NCI-H2196 (cell line): ENCODE results near the gene LMF1.
"Not testable (repeated sequence)": the region's sequence is repeated elsewhere in the genome, so short reads cannot be mapped to it uniquely, and the experiment has no call there.

Experiments
- DNase-seq: peaks from one replicate; lab custom pipeline; 2025; ENCODE audit not compliant: unreplicated experiment; lab: John Stamatoyannopoulos, UW

The LMF1 gene

DNA sequence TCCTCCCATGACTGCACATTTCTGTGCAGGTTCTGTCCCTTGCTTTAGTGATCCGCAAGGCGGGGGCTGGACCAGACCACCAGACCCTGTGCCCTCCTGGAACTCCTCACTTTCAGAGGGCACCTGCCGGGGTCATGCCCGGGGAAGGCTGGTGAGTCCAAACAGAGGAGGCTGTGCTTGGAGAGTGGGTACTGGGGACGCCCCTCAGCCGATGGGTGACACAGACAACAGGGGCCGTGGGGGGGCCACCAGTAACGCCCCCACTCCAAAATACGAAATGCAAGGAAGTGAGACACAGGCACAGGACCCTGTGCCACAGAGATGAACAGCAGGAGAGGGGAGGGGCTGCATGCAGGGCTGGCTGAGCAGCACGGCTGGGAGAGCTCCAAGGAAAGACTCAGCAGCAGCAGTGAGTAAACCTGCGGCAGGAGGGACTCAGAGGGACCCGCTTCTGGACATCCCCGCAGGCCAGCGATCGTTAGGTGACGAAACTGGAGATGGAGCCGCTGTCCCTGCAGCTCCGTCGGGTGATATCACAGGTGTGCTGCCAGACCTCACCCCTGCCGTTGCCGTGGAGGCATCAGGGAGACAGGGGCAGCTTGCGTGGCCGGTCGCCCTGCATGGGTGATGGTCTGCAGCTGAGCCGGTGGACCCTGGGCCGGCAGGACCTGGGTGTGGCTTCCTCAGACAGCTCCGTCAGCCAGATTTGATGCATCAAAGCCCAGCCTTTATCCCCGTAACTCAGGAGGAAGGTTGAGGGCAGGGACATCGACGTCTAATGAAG lies 99.0 kb downstream of the LMF1 start:
- no peak for DNase-seq

- no peak for DNase-seq
These were observed 99.8 kb downstream of the LMF1 start for GRCh38 chr16:870856-871561.

DNA sequence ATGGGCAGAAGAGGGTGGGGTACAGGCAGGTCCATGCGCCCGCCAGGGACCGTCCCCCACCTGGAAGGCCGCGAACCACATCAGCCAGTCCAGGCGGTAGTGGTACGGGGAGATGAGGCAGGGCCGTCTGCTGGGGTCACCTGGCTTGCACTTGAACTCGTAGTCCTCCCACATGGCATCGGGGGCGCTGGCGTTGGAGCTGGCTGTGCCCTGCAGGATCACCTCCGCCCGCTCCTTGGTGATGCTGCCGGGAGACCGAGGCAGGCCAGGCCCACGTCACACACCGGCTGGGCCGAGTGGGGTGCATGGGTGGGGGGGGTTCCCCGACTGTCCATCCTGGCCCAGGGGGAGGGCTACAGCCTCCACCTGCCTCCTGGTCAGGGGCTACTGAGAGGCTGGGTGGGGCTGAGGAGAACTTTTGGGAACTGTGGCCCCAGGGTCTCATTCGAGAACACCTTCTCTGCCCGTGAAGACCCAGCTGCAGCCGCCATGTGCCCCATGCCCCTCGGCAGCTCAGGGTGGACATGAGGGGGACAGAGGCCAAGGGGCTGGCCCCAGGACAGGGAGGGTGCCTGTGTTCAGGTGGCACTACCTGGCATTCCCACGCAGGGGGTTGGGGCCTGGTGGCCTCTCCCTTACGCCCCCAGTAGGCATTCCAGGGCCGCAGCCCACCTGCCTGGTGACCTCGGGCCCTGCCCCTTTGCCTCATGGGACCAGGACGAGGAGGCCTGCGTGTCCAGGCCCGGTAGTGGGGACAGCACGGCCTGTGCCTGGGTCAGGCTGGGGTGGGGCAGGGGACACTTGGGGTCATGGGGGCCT lies 100.8 kb downstream of the LMF1 start:
- DNase-seq: no peak

- no peak for DNase-seq
These were observed 101.7 kb downstream of the LMF1 start for GRCh38 chr16:868846-869822.

DNA sequence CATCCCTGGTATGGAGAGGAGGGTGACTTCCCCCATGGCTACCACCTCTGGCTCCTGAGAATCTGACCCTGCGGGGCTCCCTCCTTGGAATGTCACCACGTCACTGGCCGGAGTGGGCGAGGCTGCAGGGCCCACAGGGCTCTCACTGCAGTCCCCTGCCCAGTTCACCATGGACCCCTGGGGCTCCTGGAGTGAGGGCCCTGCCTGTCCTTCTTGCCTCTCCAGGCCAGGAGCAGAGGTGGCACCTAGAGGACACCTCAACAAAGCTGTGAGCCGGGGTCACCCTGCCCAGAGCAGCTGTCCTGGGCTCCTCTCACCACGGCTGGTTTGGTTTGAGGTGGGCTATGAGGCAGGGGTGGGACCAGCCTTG lies 102.4 kb downstream of the LMF1 start:
- DNase-seq: no peak

DNA sequence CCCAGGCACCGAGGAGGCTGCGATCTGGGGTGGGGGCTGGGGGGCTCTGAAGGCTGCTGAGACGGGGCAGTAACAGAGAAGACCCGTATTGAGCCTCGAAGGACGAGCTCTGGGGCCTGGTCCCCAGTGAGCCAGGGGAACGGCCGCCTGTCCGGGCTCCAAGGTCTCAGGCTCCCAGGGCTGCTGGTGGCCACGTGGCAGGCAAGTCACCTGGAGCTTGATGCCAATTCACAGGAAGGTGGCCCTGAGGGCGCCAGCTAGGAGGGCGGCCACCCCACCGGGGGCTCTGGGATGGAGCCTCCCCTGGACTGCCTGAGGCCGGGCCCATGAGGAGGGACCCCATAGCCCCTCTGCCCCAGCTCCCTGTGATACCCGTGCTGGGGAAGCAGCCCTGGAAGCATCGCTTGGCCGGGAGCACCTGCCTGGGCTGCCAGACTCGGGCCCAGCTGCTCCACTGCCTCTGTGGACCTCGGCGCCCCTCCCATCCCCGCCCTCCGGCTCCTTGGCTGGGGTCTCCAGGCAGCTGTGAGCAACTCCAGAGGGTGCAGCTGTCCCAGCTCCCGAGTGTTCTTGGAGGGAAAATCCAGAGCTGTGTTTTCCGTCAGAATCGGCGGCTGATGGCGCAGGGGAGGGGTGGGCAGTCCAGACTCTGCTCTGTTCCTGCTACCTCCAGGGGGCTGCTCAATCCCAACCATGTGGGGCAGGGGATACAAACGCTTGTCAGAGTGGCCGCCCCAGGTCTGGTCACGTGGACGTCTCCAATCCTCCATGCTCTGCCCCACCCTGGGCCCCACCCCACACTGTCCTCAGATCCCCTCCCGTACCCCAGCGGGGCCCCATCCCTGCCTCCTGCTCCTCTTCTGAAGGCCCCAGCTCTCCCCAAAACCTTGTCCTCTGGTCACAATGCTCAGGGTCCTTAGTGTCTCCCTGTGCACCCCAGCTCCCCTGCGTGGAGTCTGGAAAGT lies 103.1 kb downstream of the LMF1 start:
- DNase-seq: no peak

GRCh38 chr16:866252-866896 lies 104.4 kb downstream of the LMF1 start:
- DNase-seq: no peak

GRCh38 chr16:865026-865425 lies 105.8 kb downstream of the LMF1 start:
- DNase-seq: no peak

- no peak for DNase-seq
These were observed 109.3 kb downstream of the LMF1 start for GRCh38 chr16:861446-861845.

DNA sequence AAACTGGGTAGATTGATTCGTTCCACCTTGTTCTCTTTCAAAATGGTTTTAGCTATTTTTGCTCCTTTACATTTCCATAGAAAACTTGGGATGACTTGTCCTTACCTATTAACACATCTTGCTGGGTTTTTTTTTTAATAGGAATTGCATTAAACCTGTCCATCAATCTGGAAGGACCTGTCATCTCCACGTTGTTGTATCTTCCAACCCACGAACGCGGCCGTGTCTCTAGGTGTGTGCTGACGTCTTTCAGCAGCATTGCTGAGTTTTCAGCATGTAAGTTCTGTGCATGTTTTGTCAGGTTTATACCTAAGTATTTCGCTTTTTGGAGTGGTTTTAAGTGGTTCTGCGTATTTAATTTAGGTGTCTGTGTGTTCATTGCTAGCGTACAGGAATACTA lies 109.9 kb downstream of the LMF1 start:
- no peak for DNase-seq

DNA sequence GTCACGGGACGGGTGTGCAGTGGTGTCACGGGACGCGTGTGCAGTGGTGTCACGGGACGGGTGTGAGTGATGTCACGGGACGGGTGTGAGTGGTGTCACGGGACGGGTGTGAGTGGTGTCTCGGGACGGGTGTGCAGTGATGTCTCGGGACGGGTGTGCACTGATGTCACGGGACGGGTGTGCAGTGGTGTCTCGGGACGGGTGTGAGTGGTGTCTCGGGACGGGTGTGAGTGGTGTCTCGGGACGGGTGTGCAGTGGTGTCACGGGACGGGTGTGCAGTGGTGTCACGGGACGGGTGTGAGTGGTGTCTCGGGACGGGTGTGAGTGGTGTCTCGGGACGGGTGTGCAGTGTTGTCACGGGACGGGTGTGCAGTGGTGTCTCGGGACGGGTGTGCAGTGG lies 111.8 kb downstream of the LMF1 start:
- not testable (repeated sequence) for DNase-seq

DNA sequence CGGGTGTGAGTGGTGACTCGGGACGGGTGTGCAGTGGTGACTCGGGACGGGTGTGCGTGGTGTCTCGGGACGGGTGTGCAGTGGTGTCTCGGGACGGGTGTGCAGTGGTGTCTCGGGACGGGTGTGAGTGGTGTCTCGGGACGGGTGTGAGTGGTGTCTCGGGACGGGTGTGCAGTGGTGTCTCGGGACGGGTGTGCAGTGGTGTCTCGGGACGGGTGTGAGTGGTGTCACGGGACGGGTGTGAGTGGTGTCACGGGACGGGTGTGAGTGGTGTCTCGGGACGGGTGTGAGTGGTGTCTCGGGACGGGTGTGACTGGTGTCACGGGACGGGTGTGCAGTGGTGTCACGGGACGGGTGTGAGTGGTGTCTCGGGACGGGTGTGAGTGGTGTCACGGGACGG lies 112.3 kb downstream of the LMF1 start:
- not testable (repeated sequence) for DNase-seq

- DNase-seq: no peak
These were observed 114.0 kb downstream of the LMF1 start for GRCh38 chr16:856811-857210.

DNA sequence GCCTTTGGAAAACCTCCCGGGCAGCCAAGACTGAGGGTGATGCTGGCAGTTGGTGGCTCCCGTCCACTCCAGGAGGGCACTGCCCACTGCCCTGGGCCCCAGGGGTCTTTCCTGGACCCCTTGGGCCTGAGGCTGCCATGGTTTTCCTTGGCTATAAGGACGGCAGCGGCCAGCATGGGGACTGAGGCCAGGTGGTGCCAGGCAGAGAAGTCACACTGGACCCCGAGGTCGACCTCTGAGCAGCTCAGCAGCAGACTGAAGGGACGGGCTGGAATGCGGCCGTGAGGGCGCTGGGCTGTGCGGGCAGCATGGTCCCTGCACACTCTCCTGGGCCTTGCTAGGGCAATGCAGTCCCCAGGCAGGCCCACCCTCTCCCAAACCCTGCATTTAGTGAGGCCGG lies 114.7 kb downstream of the LMF1 start:
- DNase-seq: no peak

DNA sequence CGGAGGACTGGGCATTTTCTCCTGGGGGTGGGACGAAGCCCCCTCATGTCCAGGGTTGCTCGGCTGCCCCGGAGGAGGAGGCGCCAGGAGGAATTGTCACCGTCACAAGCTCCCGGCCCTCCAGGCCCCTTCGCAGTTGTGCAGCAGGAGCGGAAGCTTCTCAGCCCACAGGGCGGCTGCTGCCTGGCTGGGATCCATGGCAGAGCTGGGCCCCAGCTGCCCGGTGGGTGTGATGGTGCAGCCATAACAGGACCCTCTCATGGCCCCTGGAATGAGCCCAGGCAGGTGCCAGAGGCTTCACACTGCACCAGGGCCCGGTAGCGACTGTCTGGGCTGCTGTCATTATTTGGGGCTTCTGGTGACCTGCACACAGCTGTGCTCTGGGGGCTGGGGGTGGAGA lies 115.3 kb downstream of the LMF1 start:
- no peak for DNase-seq

GRCh38 chr16:854808-855410 lies 115.9 kb downstream of the LMF1 start:
- no peak for DNase-seq

- DNase-seq: no peak
These were observed 116.6 kb downstream of the LMF1 start for GRCh38 chr16:853981-854807.

GRCh38 chr16:853306-853705 lies 117.5 kb downstream of the LMF1 start:
- no peak for DNase-seq
